SU-DHL-6 (cell line): ENCODE measurements around the gene KCNA10.

Experiments
- H2AFZ ChIP-seq: fragments of 200-600 bp; sonication (generic); 2 replicates; pipeline ENCODE4 v1.6.1; 2014; ENCODE audit warnings: low read depth, mild to moderate bottlenecking, moderate library complexity, mixed read lengths, antibody characterized with exemption, low read length; ENCODE audit not compliant: severe bottlenecking
- H3F3A ChIP-seq: fragments of 200-600 bp; shearing (Covaris generic); 2 replicates; pipeline ENCODE4 v1.6.0; 2016; ENCODE audit warnings: antibody characterized with exemption, mild to moderate bottlenecking; ENCODE audit not compliant: insufficient read depth
- H3K27ac ChIP-seq: fragments of 200-600 bp; sonication (generic); 2 replicates; pipeline ENCODE4 v1.5.1; 2016; ENCODE audit warnings: low read depth, mild to moderate bottlenecking, low read length, moderate library complexity, mixed read lengths
- H3K27me3 ChIP-seq: fragments of 200-600 bp; sonication (generic), shearing (Covaris generic); 2 replicates; pipeline ENCODE4 v1.6.0; 2014; ENCODE audit warnings: mild to moderate bottlenecking, low read length
- H3K36me3 ChIP-seq: fragments of 200-600 bp; sonication (generic); 2 replicates; pipeline ENCODE4 v1.6.1; 2014; ENCODE audit warnings: mild to moderate bottlenecking, low read length, mixed read lengths
- H3K4me2 ChIP-seq: fragments of 300-600, 200-600 bp; shearing (Covaris generic), sonication (generic); 2 replicates; pipeline ENCODE4 v1.6.0; 2014; ENCODE audit warnings: low read length, low read depth, mild to moderate bottlenecking; ENCODE audit not compliant: poor library complexity, severe bottlenecking
- H3K4me3 ChIP-seq: fragments of 200-600 bp; sonication (generic); 2 replicates; pipeline ENCODE4 v1.5.1; 2014; ENCODE audit warnings: antibody characterized with exemption, low read length, mild to moderate bottlenecking, mixed read lengths; ENCODE audit not compliant: insufficient read depth, poor library complexity, severe bottlenecking
- H3K79me2 ChIP-seq: fragments of 200-600 bp; sonication (generic); 2 replicates; pipeline ENCODE4 v1.6.1; 2014; ENCODE audit warnings: mild to moderate bottlenecking, low read length, moderate library complexity; ENCODE audit not compliant: insufficient read depth
- H3K9ac ChIP-seq: fragments of 200-600 bp; sonication (generic); 2 replicates; pipeline ENCODE4 v1.7.0; 2014; ENCODE audit warnings: mild to moderate bottlenecking, low read length
- H3K9me2 ChIP-seq: fragments of 200-600 bp; sonication (generic); replicated peaks from 2 replicates; pipeline ENCODE4 v1.6.1; 2014; ENCODE audit warnings: low read length; ENCODE audit not compliant: insufficient read depth
- H3K9me3 ChIP-seq: fragments of 200-600 bp; sonication (generic); 2 replicates; pipeline ENCODE4 v1.6.1; 2014; ENCODE audit warnings: low read length, mixed read lengths; ENCODE audit not compliant: insufficient read depth
- H4K20me1 ChIP-seq: fragments of 200-600 bp; sonication (generic); 2 replicates; pipeline ENCODE4 v1.6.1; 2014; ENCODE audit warnings: low read depth, mild to moderate bottlenecking, antibody characterized with exemption, low read length, moderate library complexity, mixed read lengths
- CTCF ChIP-seq: fragments of 200-600 bp; sonication (generic); IDR thresholded peaks from one replicate; pipeline ENCODE4 v1.5.1; 2017; ENCODE audit warnings: antibody characterized with exemption, mild to moderate bottlenecking, low read length, moderate library complexity; ENCODE audit not compliant: insufficient read depth, poor library complexity, severe bottlenecking
- EZH2phosphoT487 ChIP-seq: fragments of 200-600 bp; sonication (generic), shearing (Covaris generic); conservative IDR thresholded peaks from 2 replicates; pipeline ENCODE4 v1.6.1; 2018; ENCODE audit warnings: mild to moderate bottlenecking, antibody characterized with exemption, low read length, moderate library complexity, mixed read lengths

KCNA10 gene

GRCh38 chr1:110481968-110482623 is 36.9 kb downstream of the KCNA10 start:
- Histone ChIP-seq H3K4me3 (no peak overlapping the region), H3K9me2 (no peaks in the 10 kb centered on the region), H3K9me3 (no peaks in the 10 kb centered on the region), H3F3A (no peaks in the 10 kb centered on the region), H3K9ac (no peak overlapping the region), H3K79me2 (no peaks in the 10 kb centered on the region), H3K36me3 (no peaks in the 10 kb centered on the region), H4K20me1 (no peaks in the 10 kb centered on the region), H3K4me2 (no peak overlapping the region), H3K27ac (no peak overlapping the region), H3K27me3 (no peaks in the 10 kb centered on the region), H2AFZ (no peak overlapping the region)
- TF ChIP-seq EZH2phosphoT487 = no peak
- TF ChIP-seq CTCF = no peak

GRCh38 chr1:110480356-110481096 is 38.4 kb downstream of the KCNA10 start:
- Histone ChIP-seq H4K20me1 (no peaks in the 10 kb centered on the region), H2AFZ (no peak overlapping the region), H3K9me2 (no peaks in the 10 kb centered on the region), H3K27ac (no peak overlapping the region), H3K4me2 (no peak overlapping the region), H3K4me3 (no peak overlapping the region), H3K9ac (no peak overlapping the region), H3K36me3 (no peaks in the 10 kb centered on the region), H3F3A (no peaks in the 10 kb centered on the region), H3K79me2 (no peaks in the 10 kb centered on the region), H3K27me3 (no peaks in the 10 kb centered on the region), H3K9me3 (no peaks in the 10 kb centered on the region)
- TF ChIP-seq EZH2phosphoT487 (no peak), CTCF (no peak)

GRCh38 chr1:110478886-110479285 is 40.1 kb downstream of the KCNA10 start:
- Histone ChIP-seq H3F3A (no peaks in the 10 kb centered on the region), H3K27me3 (no peaks in the 10 kb centered on the region), H4K20me1 (no peaks in the 10 kb centered on the region), H3K79me2 (no peaks in the 10 kb centered on the region), H3K36me3 (no peaks in the 10 kb centered on the region), H3K27ac (no peak overlapping the region), H3K4me2 (no peak overlapping the region), H2AFZ (no peak overlapping the region), H3K9me2 (no peaks in the 10 kb centered on the region), H3K9ac (no peak overlapping the region), H3K9me3 (no peaks in the 10 kb centered on the region), H3K4me3 (no peak overlapping the region)
- TF ChIP-seq CTCF = no peak
- TF ChIP-seq EZH2phosphoT487 = no peak
